HepG2 (cell line): ENCODE results near the gene LOC128125822.

Source experiments
- ARID2 ChIP-seq: sonication (generic); formaldehyde crosslinking; IDR thresholded peaks from 2 replicates; pipeline ENCODE4 v1.8.1; 2022; ENCODE audit warnings: mild to moderate bottlenecking, missing genetic modification reagents, borderline replicate concordance
- ARNTL ChIP-seq: sonication (generic); formaldehyde crosslinking; IDR thresholded peaks from 2 replicates; pipeline ENCODE4 v1.4.0; 2020; ENCODE audit warnings: mild to moderate bottlenecking, missing genetic modification reagents
- ETV5 ChIP-seq: IDR thresholded peaks from 2 replicates; pipeline ENCODE4 v1.6.1; 2018; ENCODE audit warnings: missing biosample characterization, missing genetic modification reagents, inconsistent platforms, borderline replicate concordance
- HES4 ChIP-seq: sonication (generic); formaldehyde crosslinking; IDR thresholded peaks from 2 replicates; pipeline ENCODE4 v1.9.0; 2021; ENCODE audit warnings: mild to moderate bottlenecking, missing genetic modification reagents, borderline replicate concordance
- IRF2 ChIP-seq: IDR thresholded peaks from 2 replicates; pipeline ENCODE4 v1.6.1; 2018; ENCODE audit warnings: missing genetic modification reagents, missing compliant biosample characterization
- MAFK ChIP-seq, 2 experiments: IDR thresholded peaks in 1 of 2; conservative IDR thresholded peaks in 1 of 2; 2 replicates each; pipeline ENCODE4 v1.6.1; 2011; ENCODE audit warnings: improper control_type of control experiment in 2 of 2, low read length in 2 of 2
- NAIF1 ChIP-seq: sonication (generic); formaldehyde crosslinking; IDR thresholded peaks from 2 replicates; pipeline ENCODE4 v1.5.0; 2020; ENCODE audit warnings: mild to moderate bottlenecking, missing genetic modification reagents, borderline replicate concordance
- PATZ1 ChIP-seq: sonication (generic); formaldehyde crosslinking; IDR thresholded peaks from 2 replicates; pipeline ENCODE4 v1.4.0; 2020; ENCODE audit warnings: missing genetic modification reagents
- POLR2A ChIP-seq, 2 experiments: IDR thresholded peaks; 2 replicates each; pipeline ENCODE4 v1.6.1; 2011; ENCODE audit warnings: low read depth in 2 of 2, low read length in 2 of 2, mild to moderate bottlenecking in 1 of 2, moderate library complexity in 1 of 2; ENCODE audit not compliant: insufficient read depth in 1 of 2
- PTBP1 ChIP-seq: fragments of 200-400 bp; formaldehyde crosslinking; IDR thresholded peaks from 2 replicates; pipeline ENCODE4 v1.6.1; 2018; ENCODE audit warnings: low read length, low read depth; ENCODE audit not compliant: poor library complexity, severe bottlenecking
- RARA ChIP-seq: IDR thresholded peaks from 2 replicates; pipeline ENCODE4 v1.6.1; 2016; ENCODE audit warnings: missing genetic modification reagents, missing compliant biosample characterization
- SMARCC2 ChIP-seq: fragments of 450-650 bp; IDR thresholded peaks from 2 replicates; pipeline ENCODE4 v1.6.1; 2017; ENCODE audit warnings: antibody characterized with exemption, mild to moderate bottlenecking
- TBL1XR1 ChIP-seq: fragments of 150-350 bp; IDR thresholded peaks from 2 replicates; pipeline ENCODE4 v1.6.1; 2014; ENCODE audit warnings: borderline replicate concordance, low read length; ENCODE audit not compliant: partially characterized antibody
- XBP1 ChIP-seq: sonication (generic); formaldehyde crosslinking; IDR thresholded peaks from 2 replicates; pipeline ENCODE4 v1.5.0; 2020; ENCODE audit warnings: missing genetic modification reagents
- ZEB1 ChIP-seq: IDR thresholded peaks from 2 replicates; pipeline ENCODE4 v1.6.1; 2012; ENCODE audit warnings: mild to moderate bottlenecking, low read depth, inconsistent platforms; ENCODE audit not compliant: insufficient replicate concordance
- ZNF44 ChIP-seq: sonication (generic); formaldehyde crosslinking; IDR thresholded peaks from 2 replicates; pipeline ENCODE4 v1.5.1; 2020; ENCODE audit warnings: mild to moderate bottlenecking, missing genetic modification reagents
- ZNF446 ChIP-seq: sonication (generic); formaldehyde crosslinking; IDR thresholded peaks from 2 replicates; pipeline ENCODE4 v1.5.0; 2020; ENCODE audit warnings: mild to moderate bottlenecking, missing genetic modification reagents
- ZNF713 ChIP-seq: sonication (generic); formaldehyde crosslinking; IDR thresholded peaks from 2 replicates; pipeline ENCODE4 v1.4.0; 2020; ENCODE audit warnings: mild to moderate bottlenecking, missing genetic modification reagents
- TF ChIP-seq, protein P1 (sequence below): sonication (generic); formaldehyde crosslinking; IDR thresholded peaks from 2 replicates; pipeline ENCODE4 v1.9.0; 2021; ENCODE audit warnings: mild to moderate bottlenecking, missing genetic modification reagents
- TF ChIP-seq, protein P2 (sequence below): sonication (generic); formaldehyde crosslinking; IDR thresholded peaks from 2 replicates; pipeline ENCODE4 v1.5.0; 2020; ENCODE audit warnings: mild to moderate bottlenecking, missing genetic modification reagents, moderate library complexity

Gene LOC128125822

DNA sequence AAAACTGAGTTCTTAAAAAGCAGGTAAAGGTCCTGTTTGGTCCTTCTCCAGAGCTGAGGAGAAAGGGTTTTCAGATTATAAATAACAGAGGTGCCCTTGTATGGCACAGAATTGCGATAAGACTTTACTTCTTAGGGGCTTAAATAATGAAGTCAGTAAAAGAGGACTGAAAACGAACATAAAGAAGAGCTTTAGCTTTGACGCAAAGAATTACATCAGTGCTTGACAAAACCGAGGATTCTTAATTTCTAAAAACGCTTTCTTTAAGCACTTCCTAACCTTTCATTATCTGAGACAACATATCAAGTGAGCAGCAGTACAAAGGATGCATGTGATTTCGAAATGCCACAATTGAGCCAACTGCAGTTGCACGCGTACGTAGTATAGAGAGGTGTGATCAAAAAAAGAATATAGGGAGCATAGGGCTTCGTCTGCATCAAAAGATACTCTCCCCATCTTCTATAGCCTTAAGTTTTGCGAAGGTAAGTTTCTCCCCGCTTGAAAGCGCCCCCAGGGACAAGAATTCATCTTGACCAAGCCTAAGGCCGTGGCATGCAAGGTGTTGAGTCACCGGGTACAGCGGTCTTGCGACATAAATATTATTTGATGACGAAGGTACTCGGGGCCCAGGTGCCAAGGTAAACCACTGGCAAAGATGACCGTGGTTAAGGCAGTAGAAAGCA lies 778 bp upstream of the LOC128125822 start (continued):
- TF ChIP-seq, protein P1, sequence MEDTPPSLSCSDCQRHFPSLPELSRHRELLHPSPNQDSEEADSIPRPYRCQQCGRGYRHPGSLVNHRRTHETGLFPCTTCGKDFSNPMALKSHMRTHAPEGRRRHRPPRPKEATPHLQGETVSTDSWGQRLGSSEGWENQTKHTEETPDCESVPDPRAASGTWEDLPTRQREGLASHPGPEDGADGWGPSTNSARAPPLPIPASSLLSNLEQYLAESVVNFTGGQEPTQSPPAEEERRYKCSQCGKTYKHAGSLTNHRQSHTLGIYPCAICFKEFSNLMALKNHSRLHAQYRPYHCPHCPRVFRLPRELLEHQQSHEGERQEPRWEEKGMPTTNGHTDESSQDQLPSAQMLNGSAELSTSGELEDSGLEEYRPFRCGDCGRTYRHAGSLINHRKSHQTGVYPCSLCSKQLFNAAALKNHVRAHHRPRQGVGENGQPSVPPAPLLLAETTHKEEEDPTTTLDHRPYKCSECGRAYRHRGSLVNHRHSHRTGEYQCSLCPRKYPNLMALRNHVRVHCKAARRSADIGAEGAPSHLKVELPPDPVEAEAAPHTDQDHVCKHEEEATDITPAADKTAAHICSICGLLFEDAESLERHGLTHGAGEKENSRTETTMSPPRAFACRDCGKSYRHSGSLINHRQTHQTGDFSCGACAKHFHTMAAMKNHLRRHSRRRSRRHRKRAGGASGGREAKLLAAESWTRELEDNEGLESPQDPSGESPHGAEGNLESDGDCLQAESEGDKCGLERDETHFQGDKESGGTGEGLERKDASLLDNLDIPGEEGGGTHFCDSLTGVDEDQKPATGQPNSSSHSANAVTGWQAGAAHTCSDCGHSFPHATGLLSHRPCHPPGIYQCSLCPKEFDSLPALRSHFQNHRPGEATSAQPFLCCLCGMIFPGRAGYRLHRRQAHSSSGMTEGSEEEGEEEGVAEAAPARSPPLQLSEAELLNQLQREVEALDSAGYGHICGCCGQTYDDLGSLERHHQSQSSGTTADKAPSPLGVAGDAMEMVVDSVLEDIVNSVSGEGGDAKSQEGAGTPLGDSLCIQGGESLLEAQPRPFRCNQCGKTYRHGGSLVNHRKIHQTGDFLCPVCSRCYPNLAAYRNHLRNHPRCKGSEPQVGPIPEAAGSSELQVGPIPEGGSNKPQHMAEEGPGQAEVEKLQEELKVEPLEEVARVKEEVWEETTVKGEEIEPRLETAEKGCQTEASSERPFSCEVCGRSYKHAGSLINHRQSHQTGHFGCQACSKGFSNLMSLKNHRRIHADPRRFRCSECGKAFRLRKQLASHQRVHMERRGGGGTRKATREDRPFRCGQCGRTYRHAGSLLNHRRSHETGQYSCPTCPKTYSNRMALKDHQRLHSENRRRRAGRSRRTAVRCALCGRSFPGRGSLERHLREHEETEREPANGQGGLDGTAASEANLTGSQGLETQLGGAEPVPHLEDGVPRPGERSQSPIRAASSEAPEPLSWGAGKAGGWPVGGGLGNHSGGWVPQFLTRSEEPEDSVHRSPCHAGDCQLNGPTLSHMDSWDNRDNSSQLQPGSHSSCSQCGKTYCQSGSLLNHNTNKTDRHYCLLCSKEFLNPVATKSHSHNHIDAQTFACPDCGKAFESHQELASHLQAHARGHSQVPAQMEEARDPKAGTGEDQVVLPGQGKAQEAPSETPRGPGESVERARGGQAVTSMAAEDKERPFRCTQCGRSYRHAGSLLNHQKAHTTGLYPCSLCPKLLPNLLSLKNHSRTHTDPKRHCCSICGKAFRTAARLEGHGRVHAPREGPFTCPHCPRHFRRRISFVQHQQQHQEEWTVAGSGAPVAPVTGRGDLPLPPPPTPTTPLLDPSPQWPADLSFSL (CRISPR knock-in tag) = peak; percentile 30; the same call in 1 of the 2 replicates
- peak; percentile 26; the same call in 1 of the 2 replicates for TF ChIP-seq ZNF44
- 0 out of 2 replicates have a peak, but pooled peaks have one; percentile 9 for TF ChIP-seq ETV5 (CRISPR knock-in tag)
- peak in 1 of 2 experiments; percentile 34; a peak in 1 of 4 replicates for TF ChIP-seq MAFK (conservative IDR thresholded peaks at IDR 0.05 in 1 of 2, IDR thresholded peaks at IDR 0.05 in 1 of 2; ENCODE audit: low read length in 2 of 2)
- TF ChIP-seq TBL1XR1 = no peak
- TF ChIP-seq RARA = peak; percentile 12; the same call in 1 of the 2 replicates
- no peak for TF ChIP-seq PTBP1
- TF ChIP-seq XBP1 = 0 out of 2 replicates have a peak, but pooled peaks have one; percentile 60
- 0 out of 2 replicates have a peak, but pooled peaks have one; percentile 8 for TF ChIP-seq ARNTL (CRISPR knock-in tag)
- TF ChIP-seq, protein P2, sequence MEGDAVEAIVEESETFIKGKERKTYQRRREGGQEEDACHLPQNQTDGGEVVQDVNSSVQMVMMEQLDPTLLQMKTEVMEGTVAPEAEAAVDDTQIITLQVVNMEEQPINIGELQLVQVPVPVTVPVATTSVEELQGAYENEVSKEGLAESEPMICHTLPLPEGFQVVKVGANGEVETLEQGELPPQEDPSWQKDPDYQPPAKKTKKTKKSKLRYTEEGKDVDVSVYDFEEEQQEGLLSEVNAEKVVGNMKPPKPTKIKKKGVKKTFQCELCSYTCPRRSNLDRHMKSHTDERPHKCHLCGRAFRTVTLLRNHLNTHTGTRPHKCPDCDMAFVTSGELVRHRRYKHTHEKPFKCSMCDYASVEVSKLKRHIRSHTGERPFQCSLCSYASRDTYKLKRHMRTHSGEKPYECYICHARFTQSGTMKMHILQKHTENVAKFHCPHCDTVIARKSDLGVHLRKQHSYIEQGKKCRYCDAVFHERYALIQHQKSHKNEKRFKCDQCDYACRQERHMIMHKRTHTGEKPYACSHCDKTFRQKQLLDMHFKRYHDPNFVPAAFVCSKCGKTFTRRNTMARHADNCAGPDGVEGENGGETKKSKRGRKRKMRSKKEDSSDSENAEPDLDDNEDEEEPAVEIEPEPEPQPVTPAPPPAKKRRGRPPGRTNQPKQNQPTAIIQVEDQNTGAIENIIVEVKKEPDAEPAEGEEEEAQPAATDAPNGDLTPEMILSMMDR (CRISPR knock-in tag) = peak; percentile 26
- TF ChIP-seq ZNF446 (CRISPR knock-in tag) = 0 out of 2 replicates have a peak, but pooled peaks have one; percentile 7
- 0 out of 2 replicates have a peak, but pooled peaks have one; percentile 24 for TF ChIP-seq NAIF1 (CRISPR knock-in tag)
- TF ChIP-seq ZEB1 = peak; percentile 85
- no peak for TF ChIP-seq SMARCC2
- TF ChIP-seq POLR2A (IDR thresholded peaks at IDR 0.05; ENCODE audit: insufficient read depth in 1 of 2, low read depth in 2 of 2, low read length in 2 of 2) = peak in 1 of 2 experiments; percentile 21; a peak in 1 of 4 replicates
- no peak for TF ChIP-seq ZNF713 (CRISPR knock-in tag)
- TF ChIP-seq ARID2 (CRISPR knock-in tag) = 0 out of 2 replicates have a peak, but pooled peaks have one; percentile 16
- TF ChIP-seq IRF2 (CRISPR knock-in tag) = 0 out of 2 replicates have a peak, but pooled peaks have one; percentile 11
- TF ChIP-seq PATZ1 (CRISPR knock-in tag) = peak; percentile 19
- 0 out of 2 replicates have a peak, but pooled peaks have one; percentile 14 for TF ChIP-seq HES4 (CRISPR knock-in tag)
